HG03097 (cell line): ENCODE data around the gene HMCN1.
A peak's percentile ranks its signal among the peaks of the same experiment; 100 is the strongest.
"Not testable (repeated sequence)": the region's sequence is repeated elsewhere in the genome, so short reads cannot be mapped to it uniquely, and the experiment has no call there.

Source experiments
- ATAC-seq: cut with Tn5 transposase; IDR thresholded peaks from one replicate; pipeline ENCODE4 v1.9.1; 2021; ENCODE audit not compliant: unreplicated experiment, low FRiP score

HMCN1 gene

DNA sequence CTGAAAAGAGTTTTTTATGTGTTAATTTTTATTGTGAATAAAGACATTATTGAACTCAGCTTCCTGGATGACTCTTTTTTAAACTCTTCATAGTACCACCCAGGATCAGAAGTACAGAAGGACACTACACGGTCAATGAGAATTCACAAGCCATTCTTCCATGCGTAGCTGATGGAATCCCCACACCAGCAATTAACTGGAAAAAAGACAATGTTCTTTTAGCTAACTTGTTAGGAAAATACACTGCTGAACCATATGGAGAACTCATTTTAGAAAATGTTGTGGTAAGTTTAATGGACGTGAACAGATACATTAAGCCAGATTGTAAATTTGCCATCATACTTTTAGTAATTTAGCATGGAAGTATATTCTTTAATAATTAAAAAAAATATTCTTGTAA, 391.3 kb downstream of the HMCN1 start:
- no peak for ATAC-seq

DNA sequence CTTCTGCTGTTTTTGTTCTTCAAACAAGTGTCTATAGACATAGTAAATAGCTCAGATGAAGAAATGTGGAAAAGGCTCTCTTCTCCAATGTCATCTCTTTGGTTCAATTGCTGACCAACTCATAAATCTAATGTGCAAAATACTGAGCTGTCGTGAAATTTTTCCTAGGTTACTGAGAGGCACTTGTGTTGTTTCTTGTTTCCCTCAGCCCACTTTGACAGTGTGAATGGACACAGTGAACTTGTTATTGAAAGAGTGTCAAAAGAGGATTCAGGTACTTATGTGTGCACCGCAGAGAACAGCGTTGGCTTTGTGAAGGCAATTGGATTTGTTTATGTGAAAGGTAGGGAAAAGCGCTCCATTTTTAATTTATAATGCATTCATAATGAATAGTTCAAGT, 395.6 kb downstream of the HMCN1 start:
- no peak for ATAC-seq

DNA sequence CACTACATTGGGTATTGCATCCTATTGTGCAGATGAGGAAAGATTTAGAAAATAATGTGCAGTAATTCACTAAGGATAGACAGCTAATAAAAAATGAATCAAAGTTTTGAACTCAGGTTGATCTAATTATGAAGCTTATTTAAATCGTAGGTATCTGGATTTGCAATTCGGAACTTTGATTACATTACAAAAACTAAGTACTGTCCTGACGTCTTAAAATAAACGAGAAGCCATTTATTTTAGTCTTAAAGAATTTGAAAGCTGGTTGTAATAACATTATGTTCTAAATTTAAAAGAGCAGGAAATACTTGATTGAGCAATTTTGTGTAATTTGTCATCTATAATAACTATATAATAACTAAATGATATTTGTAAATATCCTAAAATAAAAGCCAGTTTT, 404.9 kb downstream of the HMCN1 start:
- no peak for ATAC-seq

- no peak for ATAC-seq
Measured at GRCh38 chr1:186139701-186140100, 405.5 kb downstream of the HMCN1 start.

DNA sequence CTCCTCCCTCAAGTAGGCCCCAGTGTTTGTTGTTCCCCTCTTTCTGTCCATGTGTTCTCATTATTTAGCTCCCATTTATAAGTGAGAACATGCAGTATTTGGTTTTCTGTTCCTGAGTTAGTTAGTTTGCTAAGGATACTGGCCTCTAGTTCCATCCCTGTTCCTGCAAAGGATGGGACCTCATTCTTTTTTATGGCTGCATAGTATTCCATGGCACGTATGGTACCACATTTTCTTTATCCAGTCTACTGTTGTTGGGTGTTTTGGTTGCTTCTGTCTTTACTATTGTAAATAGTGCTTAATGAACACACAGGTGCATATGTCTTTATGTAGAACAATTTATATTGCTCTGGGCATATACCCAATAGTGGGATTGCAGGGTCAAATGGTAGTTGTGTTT, 408.0 kb downstream of the HMCN1 start:
- no peak for ATAC-seq

DNA sequence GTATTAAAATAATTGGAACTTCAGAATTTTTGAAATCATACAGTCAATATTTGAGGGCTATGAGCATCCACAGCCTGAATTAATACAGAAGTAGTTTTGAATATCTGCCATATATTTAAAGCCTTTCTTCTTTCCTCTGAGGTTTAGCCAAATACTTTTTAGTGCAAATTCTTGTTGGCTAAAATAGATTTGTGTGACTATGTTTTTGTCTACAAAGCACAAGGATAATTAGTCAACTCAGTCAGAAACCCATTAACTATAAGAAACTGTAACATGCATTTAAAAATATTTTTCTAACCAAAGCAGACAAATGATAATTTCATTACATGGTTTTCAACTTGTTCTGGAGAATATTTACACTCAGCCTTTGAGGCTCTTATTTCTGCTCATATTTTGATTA, 408.7 kb downstream of the HMCN1 start:
- ATAC-seq: no peak

DNA sequence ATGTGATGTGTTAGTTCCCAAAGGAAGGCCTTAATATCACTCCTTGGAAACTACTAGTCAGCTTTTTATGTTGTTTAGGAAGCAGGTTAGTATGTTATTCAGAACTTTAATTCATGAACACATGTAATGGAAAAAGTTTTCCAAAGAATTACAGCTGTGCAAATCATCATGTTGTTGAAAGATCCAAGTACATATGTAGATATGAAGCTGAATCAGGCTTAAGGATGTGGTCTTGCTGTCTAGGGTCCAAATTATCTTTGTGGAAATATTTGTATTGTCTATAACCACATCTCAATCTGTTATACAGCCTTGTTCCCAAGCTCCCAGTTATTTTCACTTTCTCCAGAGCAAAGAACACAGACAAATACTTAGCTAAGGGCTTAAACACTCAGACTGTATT, 409.3 kb downstream of the HMCN1 start:
- ATAC-seq: no peak

DNA sequence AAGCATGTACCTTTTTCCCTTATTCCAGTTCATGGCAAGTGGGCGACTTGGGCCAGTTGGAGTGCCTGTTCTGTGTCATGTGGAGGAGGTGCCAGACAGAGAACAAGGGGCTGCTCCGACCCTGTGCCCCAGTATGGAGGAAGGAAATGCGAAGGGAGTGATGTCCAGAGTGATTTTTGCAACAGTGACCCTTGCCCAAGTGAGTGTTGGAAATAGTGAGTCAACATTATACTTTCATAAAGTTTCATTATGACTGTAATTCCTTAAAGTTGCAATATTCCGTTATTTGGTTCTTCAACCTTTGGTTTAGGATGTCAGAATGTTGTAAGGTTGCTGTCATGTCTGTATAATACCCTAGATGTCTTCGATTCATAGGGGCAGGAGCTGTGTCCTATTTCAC, 410.3 kb downstream of the HMCN1 start:
- ATAC-seq: no peak

- ATAC-seq: no peak
Measured at GRCh38 chr1:186146974-186147373, 412.8 kb downstream of the HMCN1 start.

DNA sequence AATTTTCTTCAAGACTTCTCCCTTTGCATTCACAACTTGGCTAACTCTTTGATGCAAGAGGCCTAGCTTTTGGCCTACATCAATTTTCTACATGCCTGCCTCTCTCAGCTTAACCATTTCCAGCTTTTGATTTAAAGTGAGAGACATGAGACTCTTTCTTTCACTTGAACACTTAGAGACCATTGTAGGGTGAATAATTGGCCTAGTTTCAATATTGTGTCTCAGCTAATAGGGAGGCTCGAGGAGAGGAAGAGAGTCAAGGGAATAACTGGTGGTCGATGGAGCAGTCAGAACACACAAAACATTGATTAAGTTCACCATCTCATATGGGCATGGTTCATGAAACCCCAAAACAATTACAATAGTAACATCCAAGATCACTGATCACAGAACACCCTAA, 415.4 kb downstream of the HMCN1 start:
- no peak for ATAC-seq

GRCh38 chr1:186152227-186152619, 418.0 kb downstream of the HMCN1 start:
- ATAC-seq: no peak

DNA sequence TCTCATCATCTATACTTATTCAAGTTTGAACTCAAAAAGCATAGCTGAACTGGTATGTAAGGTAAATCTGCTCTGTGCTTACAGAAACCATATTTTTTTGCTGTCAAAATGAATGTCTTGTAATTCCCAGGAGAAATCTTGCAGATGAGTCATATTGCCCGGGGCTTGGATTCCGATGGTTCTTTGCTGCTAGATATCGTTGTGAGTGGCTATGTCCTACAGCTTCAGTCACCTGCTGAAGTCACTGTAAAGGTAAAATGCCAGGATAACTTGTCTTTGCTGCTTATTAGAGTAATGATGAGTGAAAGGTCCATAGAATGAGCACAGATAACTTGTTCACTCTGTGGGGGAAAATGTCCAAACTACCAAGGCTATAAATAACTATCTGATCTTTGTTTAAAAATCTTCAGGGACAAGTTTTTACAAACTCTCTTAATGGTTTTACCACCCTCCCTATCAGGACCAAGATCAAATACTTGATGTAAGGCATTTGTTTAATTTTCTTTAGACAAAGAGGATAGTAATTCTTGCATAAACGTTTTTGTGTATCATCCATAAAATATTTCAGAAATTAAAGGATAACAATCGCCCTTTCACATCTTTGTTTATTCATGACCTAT, 418.5 kb downstream of the HMCN1 start:
- ATAC-seq: no peak

GRCh38 chr1:186154651-186155050, 420.5 kb downstream of the HMCN1 start:
- no peak for ATAC-seq

DNA sequence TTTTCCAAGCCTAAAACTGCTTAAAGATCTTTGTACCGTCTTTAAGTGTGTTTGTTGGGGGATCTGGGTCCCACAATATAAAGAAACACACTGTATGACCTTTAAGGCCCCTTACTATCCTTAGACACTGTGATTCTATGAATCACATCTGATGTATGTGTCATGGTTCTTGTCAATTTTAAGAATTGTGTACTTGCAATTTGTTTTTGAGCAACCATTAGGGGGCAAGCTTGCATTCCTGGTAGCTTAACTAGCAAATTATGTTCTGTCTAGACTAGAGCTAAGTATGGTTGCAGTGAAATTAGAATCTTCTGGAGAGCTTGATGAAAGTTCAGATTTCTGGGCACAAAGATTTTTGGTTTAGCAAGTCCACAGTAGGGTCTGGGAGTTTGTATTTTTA, 421.4 kb downstream of the HMCN1 start:
- no peak for ATAC-seq

GRCh38 chr1:186162895-186163294, 428.7 kb downstream of the HMCN1 start:
- ATAC-seq: not testable (repeated sequence)

DNA sequence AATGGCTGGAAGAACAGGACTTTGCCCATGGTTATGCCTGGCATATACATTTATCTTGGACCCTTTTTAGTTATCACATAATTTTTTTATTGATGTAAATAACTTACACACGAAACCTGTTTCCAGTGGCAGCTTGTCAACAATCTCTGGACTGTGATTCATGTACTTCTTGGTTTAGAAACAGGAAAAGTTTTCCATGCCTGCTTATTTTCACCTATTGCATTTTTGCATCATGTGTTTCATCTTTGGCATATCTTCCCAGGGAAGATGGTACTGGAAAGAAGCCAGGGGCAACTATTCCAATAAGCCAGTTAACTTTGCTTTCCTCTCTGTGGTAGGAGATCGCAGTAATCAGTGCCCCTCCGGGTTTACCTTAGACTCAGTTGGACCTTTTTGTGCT, 430.6 kb downstream of the HMCN1 start:
- ATAC-seq: no peak

GRCh38 chr1:186165303-186165702, 431.1 kb downstream of the HMCN1 start:
- ATAC-seq: no peak

GRCh38 chr1:186167096-186167668, 433.0 kb downstream of the HMCN1 start:
- ATAC-seq: no peak

DNA sequence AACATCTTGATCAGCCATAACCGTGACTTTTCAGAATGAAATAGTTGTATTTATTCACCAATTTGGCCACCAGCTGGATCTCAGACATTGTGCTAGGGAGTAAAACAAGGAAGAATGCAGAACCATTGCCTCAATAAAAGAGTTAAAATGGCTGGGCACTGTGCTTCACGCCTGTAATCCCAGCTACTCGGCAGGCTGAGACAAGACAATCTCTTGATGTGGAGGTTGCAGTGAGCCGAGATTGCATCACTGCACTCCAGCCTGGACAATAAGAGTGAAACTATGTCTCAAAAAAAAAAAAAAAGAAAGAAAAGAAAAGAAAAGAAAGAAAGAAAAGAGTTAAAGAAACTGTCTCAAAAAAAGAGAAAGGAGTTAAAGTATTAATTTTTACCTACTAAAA, 441.4 kb downstream of the HMCN1 start:
- no peak for ATAC-seq

- ATAC-seq: no peak
Measured at GRCh38 chr1:186178426-186179043, 444.3 kb downstream of the HMCN1 start.

DNA sequence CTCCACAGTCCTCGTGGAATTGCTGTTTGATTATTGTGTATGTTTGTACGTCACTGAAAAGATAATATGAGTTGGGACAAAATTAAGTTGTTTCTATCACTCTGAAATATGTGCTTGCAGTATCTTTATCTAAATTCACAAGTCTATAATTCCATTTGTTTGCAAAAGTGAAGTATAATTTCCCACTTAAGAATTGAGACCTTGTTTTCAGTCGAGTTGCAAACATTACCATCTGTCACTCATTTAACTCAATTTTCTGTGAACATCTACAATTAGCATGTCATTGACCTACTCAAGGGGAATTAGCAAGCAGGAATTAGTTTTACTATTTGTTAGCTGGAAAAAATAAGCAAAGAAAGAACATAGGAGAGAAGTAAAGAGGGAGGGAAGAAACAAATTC, 445.0 kb downstream of the HMCN1 start:
- ATAC-seq: no peak

GRCh38 chr1:186183219-186183618, 449.0 kb downstream of the HMCN1 start:
- peak; percentile 67 for ATAC-seq
